CD4-positive, alpha-beta T cell (primary cell): ENCODE measurements around the gene MYO3A. TPM values are rescaled to one million over a fixed set of nuclear protein-coding genes. Genes with fewer than 3 reads are reported as not detected.

Experiments used
- ATAC-seq: fragments of 200-7000 bp; cut with Tn5 transposase; one replicate; pipeline ENCODE4 v1.10.0; 2022; ENCODE audit warnings: mild to moderate bottlenecking; ENCODE audit not compliant: poor library complexity
- CTCF ChIA-PET: fragments of 350-600 bp; sonication (Branson Sonifier 250); formaldehyde crosslinking; loops from one replicate; lab custom pipeline; 2021; ENCODE audit warnings: antibody characterized with exemption, inconsistent platforms; lab: Charles Lee
- POLR2A ChIA-PET: fragments of 350-600 bp; sonication (Branson Sonifier 250); formaldehyde crosslinking; loops from one replicate; lab custom pipeline; 2021; ENCODE audit warnings: antibody characterized with exemption, inconsistent platforms; lab: Charles Lee
- DNase-seq, 14 experiments: peaks; one replicate each; pipeline ENCODE4 v3.0.0-alpha.2; 2013 to 2020; ENCODE audit warnings: mixed read lengths in 2 of 14
- H3K27ac ChIP-seq, 2 donors: one replicate each; pipeline versions ENCODE4 v1.5.1 to v1.7.0; 2013; ENCODE audit warnings: low read length in 2 of 2, low read depth in 1 of 2, mild to moderate bottlenecking in 1 of 2
- H3K27me3 ChIP-seq, 2 experiments: 1 replicate in 1 of 2; 2 replicates in 1 of 2; pipeline versions ENCODE4 v1.6.1 to v1.7.0; 2013; ENCODE audit warnings: low read length in 2 of 2, control low read depth in 1 of 2, mild to moderate bottlenecking in 1 of 2, moderate library complexity in 1 of 2; ENCODE audit not compliant: insufficient read depth in 2 of 2, control insufficient read depth in 1 of 2
- H3K36me3 ChIP-seq: one replicate; pipeline ENCODE4 v1.6.1; 2013; ENCODE audit warnings: low read length, control low read depth; ENCODE audit not compliant: insufficient read depth
- H3K4me1 ChIP-seq: one replicate; pipeline ENCODE4 v1.6.1; 2013; ENCODE audit warnings: low read length, control low read depth; ENCODE audit not compliant: insufficient read depth
- H3K4me3 ChIP-seq: one replicate; pipeline ENCODE4 v1.5.1; 2013; ENCODE audit warnings: mild to moderate bottlenecking, low read length, moderate library complexity
- H3K9me3 ChIP-seq, 2 experiments: 1 replicate in 1 of 2; 2 replicates in 1 of 2; pipeline versions ENCODE4 v1.6.1 to v1.7.0; 2013; ENCODE audit warnings: low read length in 2 of 2, mild to moderate bottlenecking in 2 of 2, control low read depth in 1 of 2, moderate library complexity in 1 of 2; ENCODE audit not compliant: control insufficient read depth in 1 of 2, insufficient read depth in 1 of 2
- H3K27ac Mint-ChIP-seq: one replicate; pipeline ENCODE4 v1.8.0; 2020; ENCODE audit warnings: mixed read lengths
- H3K27me3 Mint-ChIP-seq: one replicate; pipeline ENCODE4 v1.8.0; 2021; ENCODE audit warnings: mixed read lengths
- H3K36me3 Mint-ChIP-seq: one replicate; pipeline ENCODE4 v1.8.0; 2021; ENCODE audit warnings: low read depth, mixed read lengths
- H3K4me1 Mint-ChIP-seq: one replicate; pipeline ENCODE4 v1.8.0; 2021; ENCODE audit warnings: low read depth, mixed read lengths
- H3K4me3 Mint-ChIP-seq: one replicate; pipeline ENCODE4 v1.8.0; 2020; ENCODE audit warnings: mild to moderate bottlenecking, mixed read lengths
- H3K9me3 Mint-ChIP-seq: one replicate; pipeline ENCODE4 v1.8.0; 2020; ENCODE audit warnings: mixed read lengths
- CTCF ChIP-seq: fragments of 200-600 bp; IDR thresholded peaks from one replicate; pipeline ENCODE4 v1.8.0; 2022; ENCODE audit warnings: antibody characterized with exemption, mild to moderate bottlenecking
- intact Hi-C, 2 experiments: fragments of 100-400 bp; cut with DNase I in 1 of 2; cut with micrococcal nuclease in 1 of 2; formaldehyde crosslinking; loops; one replicate each; pipeline versions ENCODE4 v1.15.1 to v1.9.0; 2023 to 2025; cut with DNase I, micrococcal nuclease
- total RNA-seq, 174 experiments: library from RNA in 2 of 174; stranded (reverse) in 2 of 174; gene quantifications; one replicate each; pipeline ENCODE4 v1.2.3 and lab custom pipeline; 2021 to 2026

The MYO3A gene
- total RNA-seq, 2 experiments from 2014 or later, result not detected

- Histone ChIP-seq H3K36me3 (no peaks in the 10 kb centered on the region), H3K27ac (no peak overlapping the region), H3K4me1 (peaks cover 3% of the 10 kb centered on the region), H3K27me3 (peaks cover 28 to 61% of the 10 kb centered on the region in 2 experiments), H3K9me3 (peaks cover 0 to 8% of the 10 kb centered on the region in 2 experiments), H3K4me3 (no peak overlapping the region)
- H3K27ac Mint-ChIP-seq, result no peak overlapping the region
- intact Hi-C loops, result no loop called here
- no peak for TF ChIP-seq CTCF
- ATAC-seq, result no peak
- DNase-seq, result no peak
- no peak overlapping the region for H3K4me3 Mint-ChIP-seq
- no peaks in the 10 kb centered on the region for H3K9me3 Mint-ChIP-seq
- H3K4me1 Mint-ChIP-seq, result peaks cover 8% of the 10 kb centered on the region
- peaks cover 87% of the 10 kb centered on the region for H3K27me3 Mint-ChIP-seq
- H3K36me3 Mint-ChIP-seq, result no peaks in the 10 kb centered on the region
- ChIA-PET CTCF (no interaction called here), POLR2A (no interaction called here)
Observed at GRCh38 chr10:26222563-26222962, 288.5 kb downstream of the MYO3A start.

- H3K4me1 ChIP-seq, result no peaks in the 10 kb centered on the region
- Mint-ChIP-seq H3K36me3 (no peaks in the 10 kb centered on the region), H3K9me3 (no peaks in the 10 kb centered on the region), H3K4me1 (no peaks in the 10 kb centered on the region), H3K27me3 (peaks cover 81% of the 10 kb centered on the region), H3K27ac (no peak overlapping the region), H3K4me3 (no peak overlapping the region)
- no peak for ATAC-seq
- intact Hi-C loops, result no loop called here
- ChIA-PET POLR2A (no interaction called here), CTCF (interaction anchor here (0.6 kb wide), 1 partner anchor 153 kb away, joined by 3 read pairs; no protein-coding TSS in a partner anchor)
- no peak for TF ChIP-seq CTCF
- DNase-seq, result no peak
- no peaks in the 10 kb centered on the region for H3K36me3 ChIP-seq
- H3K4me3 ChIP-seq, result no peak overlapping the region
- H3K27ac ChIP-seq, result no peak overlapping the region
- H3K27me3 ChIP-seq, result peaks cover 19 to 34% of the 10 kb centered on the region in 2 experiments
- H3K9me3 ChIP-seq, result peaks cover 0 to 4% of the 10 kb centered on the region in 2 experiments
Observed at GRCh38 chr10:26225322-26225721, 291.3 kb downstream of the MYO3A start.

- Histone ChIP-seq H3K27me3 (peaks cover 3 to 11% of the 10 kb centered on the region in 2 experiments), H3K27ac (no peak overlapping the region), H3K9me3 (no peaks in the 10 kb centered on the region), H3K36me3 (no peaks in the 10 kb centered on the region), H3K4me1 (no peaks in the 10 kb centered on the region), H3K4me3 (no peak overlapping the region)
- DNase-seq, result no peak
- no peaks in the 10 kb centered on the region for H3K36me3 Mint-ChIP-seq
- ChIA-PET CTCF (no interaction called here), POLR2A (no interaction called here)
- TF ChIP-seq CTCF, result no peak
- ATAC-seq, result no peak
- H3K9me3 Mint-ChIP-seq, result no peaks in the 10 kb centered on the region
- no peaks in the 10 kb centered on the region for H3K4me1 Mint-ChIP-seq
- H3K27ac Mint-ChIP-seq, result no peak overlapping the region
- H3K4me3 Mint-ChIP-seq, result no peak overlapping the region
- peaks cover 60% of the 10 kb centered on the region for H3K27me3 Mint-ChIP-seq
- intact Hi-C loops, result no loop called here
Observed at GRCh38 chr10:26227786-26228185, 293.8 kb downstream of the MYO3A start.
